Measurements from ENCODE around the gene NFATC2.

Gene NFATC2

GRCh38 chr20:51403466-51404220, 138.9 kb downstream of the NFATC2 start:
- H3K36me3 ChIP-seq (replicated peaks; ENCODE audit: low read depth, low read length), result peaks cover 81% of the 10 kb centered on the region
- peaks cover 47% of the 10 kb centered on the region for H3K79me2 ChIP-seq (ENCODE audit: low read length)
- H2AFZ ChIP-seq (ENCODE audit: low read depth, low read length), result no peak overlapping the region
- H3K4me3 ChIP-seq (ENCODE audit: low read length), result no peak overlapping the region
- H3K4me1 ChIP-seq (ENCODE audit: low read length), result peaks cover 76% of the 10 kb centered on the region
- no peaks in the 10 kb centered on the region for H3K27me3 ChIP-seq (ENCODE audit: low read depth, low read length)
- peak overlapping the region; percentile 49 for H3K4me2 ChIP-seq (ENCODE audit: low read length)
- no peaks in the 10 kb centered on the region for H4K20me1 ChIP-seq (ENCODE audit: insufficient read depth, low read length)
- H3K9me3 ChIP-seq (ENCODE audit: insufficient read depth, low read length), result no peaks in the 10 kb centered on the region
- peak overlapping the region; percentile 90 for H3K27ac ChIP-seq (ENCODE audit: low read length)
- TF ChIP-seq CTCF (IDR thresholded peaks at IDR 0.05; ENCODE audit: low read depth, low read length), result no peak
- TF ChIP-seq EZH2phosphoT487 (IDR thresholded peaks at IDR 0.05; ENCODE audit: low read depth), result no peak
- H3K9ac ChIP-seq (ENCODE audit: low read length), result peak overlapping the region; percentile 48

DNA sequence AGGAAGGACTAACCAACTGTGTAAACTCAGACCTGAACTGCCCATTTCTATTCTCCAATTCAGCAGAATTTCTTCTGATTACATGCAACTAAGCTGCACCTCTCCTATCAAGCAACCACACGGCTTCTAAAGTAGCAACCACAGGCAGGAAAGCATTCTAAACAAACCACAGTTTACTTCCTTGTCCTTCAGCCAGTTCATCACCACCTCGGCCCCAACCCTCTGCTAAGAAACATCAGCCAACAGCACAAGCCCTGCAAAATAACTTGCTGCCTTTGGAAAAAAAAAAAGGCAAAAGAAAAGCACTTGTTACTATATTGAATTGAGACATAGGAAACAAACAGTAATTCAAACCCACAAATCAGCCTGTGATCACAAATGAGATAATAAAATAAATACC, 140.3 kb downstream of the NFATC2 start:
- H3K4me3 ChIP-seq (ENCODE audit: low read length), result no peak overlapping the region
- no peak for TF ChIP-seq EZH2phosphoT487 (IDR thresholded peaks at IDR 0.05; ENCODE audit: low read depth)
- TF ChIP-seq CTCF (IDR thresholded peaks at IDR 0.05; ENCODE audit: low read depth, low read length), result no peak
- 0 out of 2 replicates have a peak overlapping the region, but pooled peaks have one; percentile 1 for H3K9ac ChIP-seq (ENCODE audit: low read length)
- peak overlapping the region; percentile 88 for H3K27ac ChIP-seq (ENCODE audit: low read length)
- H3K4me2 ChIP-seq (ENCODE audit: low read length), result peak overlapping the region; percentile 65; the same call in 1 of the 2 replicates
- H3K36me3 ChIP-seq (replicated peaks; ENCODE audit: low read depth, low read length), result peaks cover 85% of the 10 kb centered on the region
- H3K79me2 ChIP-seq (ENCODE audit: low read length), result peaks cover 47% of the 10 kb centered on the region
- H4K20me1 ChIP-seq (ENCODE audit: insufficient read depth, low read length), result no peaks in the 10 kb centered on the region
- H2AFZ ChIP-seq (ENCODE audit: low read depth, low read length), result no peak overlapping the region
- no peaks in the 10 kb centered on the region for H3K9me3 ChIP-seq (ENCODE audit: insufficient read depth, low read length)
- H3K27me3 ChIP-seq (ENCODE audit: low read depth, low read length), result no peaks in the 10 kb centered on the region
- peaks cover 78% of the 10 kb centered on the region for H3K4me1 ChIP-seq (ENCODE audit: low read length)

DNA sequence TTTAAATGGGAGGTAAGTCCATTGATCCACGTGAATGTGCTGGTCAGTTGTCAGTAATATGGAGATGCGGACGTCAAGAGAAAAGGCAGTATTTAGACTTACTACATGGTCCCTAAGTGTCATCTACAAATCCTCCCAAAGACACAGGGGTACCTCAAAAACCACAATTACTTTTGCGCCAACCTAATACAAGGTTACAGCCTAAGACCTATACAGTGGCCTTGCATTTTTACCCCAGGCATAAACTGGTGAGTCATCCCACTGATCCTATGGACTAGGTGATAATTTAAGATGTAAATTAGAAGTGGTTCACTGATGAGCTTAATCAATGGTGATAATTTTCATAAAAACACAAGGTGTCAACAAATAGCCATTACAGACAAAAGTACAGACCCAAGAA, 141.0 kb downstream of the NFATC2 start:
- H3K27me3 ChIP-seq (ENCODE audit: low read depth, low read length), result no peaks in the 10 kb centered on the region

More for the DNA sequence above, 141.0 kb downstream of the NFATC2 start:
- Histone ChIP-seq H3K36me3 (replicated peaks; ENCODE audit: low read depth, low read length) (peaks cover 80% of the 10 kb centered on the region), H2AFZ (ENCODE audit: low read depth, low read length) (no peak overlapping the region), H3K79me2 (ENCODE audit: low read length) (peaks cover 47% of the 10 kb centered on the region), H3K4me1 (ENCODE audit: low read length) (peaks cover 78% of the 10 kb centered on the region), H3K9ac (ENCODE audit: low read length) (no peak overlapping the region; the same call in 1 of the 2 replicates), H4K20me1 (ENCODE audit: insufficient read depth, low read length) (no peaks in the 10 kb centered on the region), H3K4me2 (ENCODE audit: low read length) (peak overlapping the region; percentile 65), H3K9me3 (ENCODE audit: insufficient read depth, low read length) (no peaks in the 10 kb centered on the region), H3K27ac (ENCODE audit: low read length) (peak overlapping the region; percentile 88), H3K4me3 (ENCODE audit: low read length) (no peak overlapping the region)
- TF ChIP-seq CTCF (IDR thresholded peaks at IDR 0.05; ENCODE audit: low read depth, low read length) (no peak), EZH2phosphoT487 (IDR thresholded peaks at IDR 0.05; ENCODE audit: low read depth) (no peak)

Measured in OCI-LY3 (cell line).